ENCODE data around the gene L3MBTL3. TPM values are rescaled to one million over a fixed set of nuclear protein-coding genes. Genes with fewer than 3 reads are reported as not detected.

Gene L3MBTL3
- total RNA-seq, 1 donor from 2014 or later = 22.8 TPM

GRCh38 chr6:130128326-130128725, 109.9 kb downstream of the L3MBTL3 start:
- Mint-ChIP-seq H3K9me3 (ENCODE audit: unreplicated experiment) (no peaks in the 10 kb centered on the region), H3K27ac (ENCODE audit: unreplicated experiment) (no peak overlapping the region), H3K27me3 (ENCODE audit: unreplicated experiment) (no peaks in the 10 kb centered on the region), H3K4me3 (ENCODE audit: unreplicated experiment) (no peak overlapping the region), H3K36me3 (ENCODE audit: unreplicated experiment) (no peaks in the 10 kb centered on the region), H3K4me1 (ENCODE audit: low read depth, unreplicated experiment) (no peaks in the 10 kb centered on the region)
- no peak for TF ChIP-seq CTCF (IDR thresholded peaks at IDR 0.05; ENCODE audit: partially characterized antibody, unreplicated experiment)
- no peak for DNase-seq

- H3K4me1 Mint-ChIP-seq (ENCODE audit: low read depth, unreplicated experiment) = no peaks in the 10 kb centered on the region
- no peaks in the 10 kb centered on the region for H3K36me3 Mint-ChIP-seq (ENCODE audit: unreplicated experiment)
- H3K27ac Mint-ChIP-seq (ENCODE audit: unreplicated experiment) = no peak overlapping the region
Observed at GRCh38 chr6:130129762-130130246, 111.4 kb downstream of the L3MBTL3 start.

GRCh38 chr6:130132286-130132701, 113.9 kb downstream of the L3MBTL3 start:
- no peak for DNase-seq
- H3K9me3 Mint-ChIP-seq (ENCODE audit: unreplicated experiment) = no peaks in the 10 kb centered on the region
- no peaks in the 10 kb centered on the region for H3K27me3 Mint-ChIP-seq (ENCODE audit: unreplicated experiment)
- no peak for TF ChIP-seq CTCF (IDR thresholded peaks at IDR 0.05; ENCODE audit: partially characterized antibody, unreplicated experiment)
- no peak overlapping the region for H3K4me3 Mint-ChIP-seq (ENCODE audit: unreplicated experiment)
- H3K4me1 Mint-ChIP-seq (ENCODE audit: low read depth, unreplicated experiment) = no peaks in the 10 kb centered on the region
- H3K27ac Mint-ChIP-seq (ENCODE audit: unreplicated experiment) = no peak overlapping the region
- H3K36me3 Mint-ChIP-seq (ENCODE audit: unreplicated experiment) = no peaks in the 10 kb centered on the region

More at GRCh38 chr6:130129762-130130246, 111.4 kb downstream of the L3MBTL3 start:
- no peak for DNase-seq
- Mint-ChIP-seq H3K9me3 (ENCODE audit: unreplicated experiment) (no peaks in the 10 kb centered on the region), H3K27me3 (ENCODE audit: unreplicated experiment) (no peaks in the 10 kb centered on the region), H3K4me3 (ENCODE audit: unreplicated experiment) (no peak overlapping the region)
- no peak for TF ChIP-seq CTCF (IDR thresholded peaks at IDR 0.05; ENCODE audit: partially characterized antibody, unreplicated experiment)

GRCh38 chr6:130134582-130134981, 116.2 kb downstream of the L3MBTL3 start:
- DNase-seq = no peak
- Mint-ChIP-seq H3K36me3 (ENCODE audit: unreplicated experiment) (no peaks in the 10 kb centered on the region), H3K9me3 (ENCODE audit: unreplicated experiment) (no peaks in the 10 kb centered on the region), H3K27ac (ENCODE audit: unreplicated experiment) (no peak overlapping the region), H3K4me3 (ENCODE audit: unreplicated experiment) (no peak overlapping the region), H3K27me3 (ENCODE audit: unreplicated experiment) (no peaks in the 10 kb centered on the region), H3K4me1 (ENCODE audit: low read depth, unreplicated experiment) (peaks cover 2% of the 10 kb centered on the region)
- no peak for TF ChIP-seq CTCF (IDR thresholded peaks at IDR 0.05; ENCODE audit: partially characterized antibody, unreplicated experiment)

- Mint-ChIP-seq H3K27ac (ENCODE audit: unreplicated experiment) (no peak overlapping the region), H3K9me3 (ENCODE audit: unreplicated experiment) (no peaks in the 10 kb centered on the region), H3K27me3 (ENCODE audit: unreplicated experiment) (no peaks in the 10 kb centered on the region), H3K4me1 (ENCODE audit: low read depth, unreplicated experiment) (peaks cover 2% of the 10 kb centered on the region), H3K36me3 (ENCODE audit: unreplicated experiment) (no peaks in the 10 kb centered on the region), H3K4me3 (ENCODE audit: unreplicated experiment) (no peak overlapping the region)
- TF ChIP-seq CTCF (IDR thresholded peaks at IDR 0.05; ENCODE audit: partially characterized antibody, unreplicated experiment) = no peak
- no peak for DNase-seq
Observed at GRCh38 chr6:130136798-130137197, 118.4 kb downstream of the L3MBTL3 start.

Measured in glutamatergic neuron (in vitro differentiated cells).